RKO (cell line): Measurements from ENCODE around the gene RBM10.

Source experiments
- DNase-seq: peaks from one replicate; pipeline ENCODE4 v3.0.0-alpha.2; 2016; ENCODE audit warnings: low spot score

Gene RBM10

DNA sequence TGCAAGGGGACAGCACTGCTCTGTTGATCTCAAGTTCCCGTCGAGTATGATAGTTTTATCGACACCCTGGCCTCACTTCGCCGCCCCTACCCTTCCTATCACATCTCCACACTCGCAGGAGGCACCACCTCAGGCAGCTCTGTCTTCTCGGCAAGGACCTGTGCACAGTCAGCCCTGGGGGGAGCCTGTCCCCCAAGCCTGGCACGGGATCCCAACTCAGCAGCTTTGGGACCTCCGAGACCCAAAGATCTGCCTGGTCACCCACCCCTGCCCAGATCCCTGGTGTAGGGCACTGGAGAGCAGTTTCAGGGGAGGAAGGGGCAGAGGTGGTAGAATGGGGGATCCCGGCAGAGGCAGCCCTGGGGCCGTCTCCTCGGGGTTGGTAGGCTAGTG is 30.6 kb downstream of the RBM10 start:
- no peak for DNase-seq

DNA sequence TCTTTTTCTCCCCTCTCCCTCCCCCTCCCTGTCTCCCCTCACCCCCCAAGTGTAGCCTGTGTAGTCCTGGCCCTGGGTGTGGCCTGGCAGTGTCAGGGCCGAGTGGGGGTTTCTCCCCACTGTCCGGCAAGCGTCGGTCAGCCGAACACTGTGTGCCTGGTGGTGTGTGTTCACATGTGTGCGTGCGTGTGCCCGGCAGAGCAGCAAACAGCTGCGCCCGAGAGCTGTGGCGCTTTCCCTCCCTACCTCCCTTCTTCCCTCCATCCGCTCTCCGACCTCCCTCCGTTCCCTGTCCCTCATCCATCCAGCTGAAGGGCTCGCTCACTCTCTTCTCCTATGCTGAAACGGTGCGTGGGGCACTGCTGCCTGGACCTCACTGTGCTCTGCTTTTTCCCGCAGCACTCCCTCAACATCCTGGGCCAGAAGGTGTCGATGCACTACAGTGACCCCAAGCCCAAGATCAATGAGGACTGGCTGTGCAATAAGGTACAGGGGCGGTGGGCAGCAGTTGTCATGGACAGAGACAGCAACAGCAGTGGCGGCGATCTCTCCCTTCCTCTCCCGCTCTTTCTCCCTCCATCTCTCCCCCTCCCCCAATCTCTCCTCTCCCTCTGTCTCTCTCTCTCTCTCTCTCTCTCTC is 31.2 kb downstream of the RBM10 start:
- DNase-seq: no peak

DNA sequence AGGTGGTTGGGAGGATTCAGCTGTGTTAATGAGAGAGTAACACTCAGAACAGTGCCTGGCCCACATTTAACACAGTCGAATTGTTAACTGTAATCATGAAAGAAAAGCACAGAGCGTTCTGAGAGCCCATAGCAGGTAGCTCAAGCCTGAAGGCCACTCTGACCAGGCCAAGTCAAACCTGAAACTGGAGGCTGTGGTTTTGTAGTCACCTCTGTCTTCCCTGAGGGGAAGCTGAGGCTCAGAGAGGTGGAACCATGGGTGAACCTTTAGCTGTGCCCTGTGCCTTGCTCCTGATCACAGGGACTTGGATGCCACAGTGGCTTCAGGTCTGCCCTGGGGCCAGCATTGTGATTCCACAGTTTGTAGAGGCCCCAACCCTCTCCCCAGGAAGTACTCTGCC is 32.1 kb downstream of the RBM10 start:
- no peak for DNase-seq

DNA sequence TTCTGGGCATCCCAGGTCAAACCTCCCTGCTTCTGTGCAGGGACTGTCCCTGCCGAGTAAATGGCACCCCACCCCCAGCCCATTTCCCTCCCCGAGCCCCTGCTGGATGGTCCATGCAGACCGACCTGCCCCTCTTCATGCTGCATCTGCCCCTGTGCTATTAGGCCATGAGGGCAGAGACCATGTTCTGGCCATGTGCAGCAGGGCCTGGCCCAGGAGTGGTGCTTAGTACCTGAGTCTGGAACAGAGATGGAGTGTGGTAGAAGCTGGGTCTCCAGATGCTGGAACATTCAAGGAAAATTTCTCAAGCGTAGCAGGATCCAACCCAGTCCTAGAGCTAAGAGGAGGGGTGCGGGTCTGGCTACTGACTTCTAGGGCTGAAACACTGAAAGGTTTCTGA is 33.3 kb downstream of the RBM10 start:
- no peak for DNase-seq

DNA sequence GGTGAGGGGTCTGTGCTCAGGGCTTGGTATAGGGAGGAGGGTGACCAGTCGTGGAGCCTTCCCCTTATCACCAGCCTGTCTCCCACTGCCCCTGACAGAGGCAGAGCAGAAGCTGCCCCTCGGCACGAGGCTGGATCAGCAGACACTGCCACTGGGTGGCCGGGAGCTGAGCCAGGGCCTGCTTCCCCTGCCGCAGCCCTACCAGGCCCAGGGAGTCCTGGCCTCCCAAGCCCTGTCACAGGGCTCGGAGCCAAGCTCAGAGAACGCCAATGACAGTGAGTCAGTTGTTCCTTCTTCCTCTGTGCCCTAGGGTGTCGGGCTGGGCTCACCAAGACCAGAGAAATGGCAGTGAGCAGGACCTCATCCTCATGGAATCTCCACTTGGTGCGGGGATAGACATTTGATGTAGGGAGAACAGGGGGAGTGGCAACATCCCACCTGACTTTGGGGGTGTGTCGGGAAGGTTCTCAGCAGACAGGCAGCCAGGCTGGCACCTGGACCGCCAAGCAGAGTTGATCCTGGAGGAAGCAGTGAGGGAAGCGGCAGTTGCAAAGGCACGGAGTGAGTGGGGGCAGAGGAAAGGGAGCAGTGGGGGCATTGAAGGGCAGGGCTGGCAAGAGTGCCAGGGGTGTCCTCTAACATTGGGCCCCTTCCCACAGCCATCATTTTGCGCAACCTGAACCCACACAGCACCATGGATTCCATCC is 34.4 kb downstream of the RBM10 start:
- DNase-seq: no peak

DNA sequence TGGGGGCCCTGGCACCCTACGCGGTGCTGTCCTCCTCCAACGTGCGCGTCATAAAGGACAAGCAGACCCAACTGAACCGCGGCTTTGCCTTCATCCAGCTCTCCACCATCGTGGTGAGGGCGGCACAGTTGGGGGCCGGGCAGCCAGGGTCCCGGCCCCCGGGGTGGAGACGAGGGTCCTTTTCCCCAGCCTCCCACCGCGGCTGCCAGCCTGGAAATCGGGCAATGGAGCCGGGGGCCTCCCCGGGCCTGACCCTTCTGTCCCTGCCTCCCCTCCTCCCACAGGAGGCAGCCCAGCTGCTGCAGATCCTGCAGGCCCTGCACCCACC is 34.9 kb downstream of the RBM10 start:
- no peak for DNase-seq

DNA sequence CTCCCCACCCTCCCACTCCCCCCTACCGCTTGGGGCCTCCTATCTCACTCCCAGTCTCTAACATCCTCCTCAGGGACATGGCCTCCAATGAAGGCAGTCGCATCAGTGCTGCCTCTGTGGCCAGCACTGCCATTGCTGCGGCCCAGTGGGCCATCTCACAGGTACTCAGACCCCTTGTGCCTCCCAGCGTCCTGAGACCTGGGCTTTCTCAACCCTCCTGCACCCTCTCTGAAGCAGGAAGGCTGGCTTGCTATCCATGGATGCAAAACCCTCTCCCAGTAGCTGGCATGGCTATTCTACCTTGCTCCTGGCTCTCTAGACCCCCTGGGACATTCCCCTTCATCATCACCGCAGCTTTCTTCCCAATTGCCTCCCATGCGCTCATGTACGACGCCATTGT is 35.3 kb downstream of the RBM10 start:
- no peak for DNase-seq

DNA sequence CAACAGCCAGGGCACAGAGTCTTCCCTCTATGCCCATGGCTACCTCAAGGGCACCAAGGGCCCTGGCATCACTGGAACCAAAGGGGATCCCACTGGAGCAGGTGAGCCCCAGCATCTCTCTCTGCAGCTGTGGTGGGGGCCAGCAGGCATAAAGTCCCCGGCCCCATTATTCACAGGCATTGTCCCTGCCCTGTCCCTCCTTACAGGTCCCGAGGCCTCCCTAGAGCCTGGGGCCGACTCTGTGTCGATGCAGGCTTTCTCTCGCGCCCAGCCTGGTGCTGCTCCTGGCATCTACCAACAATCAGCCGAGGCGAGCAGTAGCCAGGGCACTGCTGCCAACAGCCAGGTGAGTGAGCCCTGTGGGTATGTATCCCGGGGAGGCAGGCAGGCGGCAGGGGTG is 36.3 kb downstream of the RBM10 start:
- no peak for DNase-seq

DNA sequence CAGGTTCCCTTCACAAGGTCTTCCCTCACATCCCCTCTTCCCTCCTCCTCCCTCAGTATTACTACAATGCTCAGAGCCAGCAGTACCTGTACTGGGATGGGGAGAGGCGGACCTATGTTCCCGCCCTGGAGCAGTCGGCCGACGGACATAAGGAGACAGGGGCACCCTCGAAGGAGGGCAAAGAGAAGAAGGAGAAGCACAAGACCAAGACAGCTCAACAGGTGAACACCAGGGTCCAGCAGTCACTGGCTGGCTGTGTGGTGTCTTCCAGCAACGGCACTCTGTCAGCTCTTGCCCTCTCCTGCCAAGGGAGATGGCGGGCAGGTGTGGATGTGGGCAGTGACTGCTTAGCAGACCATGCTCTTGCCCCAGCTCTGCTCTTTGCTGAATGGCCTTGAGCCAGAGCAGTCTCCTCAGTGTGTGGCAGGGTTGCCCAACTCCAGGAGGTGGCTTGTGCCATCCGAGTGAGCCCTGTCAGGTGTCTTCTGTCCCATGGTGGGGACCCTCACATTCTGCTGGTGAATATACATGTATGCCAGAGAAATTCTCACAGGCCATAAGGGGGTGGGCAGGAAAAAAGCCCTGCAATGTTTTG is 37.2 kb downstream of the RBM10 start:
- DNase-seq: no peak

DNA sequence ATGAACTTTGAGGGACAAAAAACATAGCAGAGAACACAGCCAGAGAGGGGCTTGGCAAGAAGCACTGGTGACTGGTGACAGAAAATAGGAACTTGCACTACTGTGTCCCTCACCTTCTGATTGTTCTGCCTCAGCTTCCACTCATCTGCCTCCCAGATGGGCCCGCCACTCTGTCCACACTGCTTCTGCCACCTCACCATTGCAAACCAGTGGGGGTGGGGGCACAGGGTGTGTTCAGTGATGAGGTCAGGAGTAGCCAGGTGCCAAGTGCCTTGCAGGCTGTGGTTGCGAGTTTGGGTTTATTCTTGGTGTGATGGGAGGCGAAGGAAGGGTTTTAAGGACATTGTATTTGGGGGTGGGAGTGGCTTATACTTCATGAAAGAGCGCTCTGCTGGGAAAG is 39.5 kb downstream of the RBM10 start:
- DNase-seq: no peak

DNA sequence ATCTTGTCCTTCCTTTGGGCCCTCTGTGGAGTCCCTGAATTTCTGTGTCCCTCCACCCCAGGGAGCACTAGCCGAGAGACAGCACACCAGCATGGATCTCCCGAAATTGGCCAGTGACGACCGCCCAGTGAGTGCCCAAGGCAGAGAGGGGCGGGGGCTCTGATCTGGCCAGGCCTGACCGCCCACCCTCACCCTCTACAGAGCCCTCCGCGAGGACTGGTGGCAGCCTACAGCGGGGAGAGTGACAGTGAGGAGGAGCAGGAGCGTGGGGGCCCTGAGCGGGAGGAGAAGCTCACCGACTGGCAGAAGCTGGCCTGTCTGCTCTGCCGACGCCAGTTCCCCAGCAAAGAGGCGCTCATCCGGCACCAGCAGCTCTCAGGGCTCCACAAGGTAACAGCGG is 40.2 kb downstream of the RBM10 start:
- no peak for DNase-seq

DNA sequence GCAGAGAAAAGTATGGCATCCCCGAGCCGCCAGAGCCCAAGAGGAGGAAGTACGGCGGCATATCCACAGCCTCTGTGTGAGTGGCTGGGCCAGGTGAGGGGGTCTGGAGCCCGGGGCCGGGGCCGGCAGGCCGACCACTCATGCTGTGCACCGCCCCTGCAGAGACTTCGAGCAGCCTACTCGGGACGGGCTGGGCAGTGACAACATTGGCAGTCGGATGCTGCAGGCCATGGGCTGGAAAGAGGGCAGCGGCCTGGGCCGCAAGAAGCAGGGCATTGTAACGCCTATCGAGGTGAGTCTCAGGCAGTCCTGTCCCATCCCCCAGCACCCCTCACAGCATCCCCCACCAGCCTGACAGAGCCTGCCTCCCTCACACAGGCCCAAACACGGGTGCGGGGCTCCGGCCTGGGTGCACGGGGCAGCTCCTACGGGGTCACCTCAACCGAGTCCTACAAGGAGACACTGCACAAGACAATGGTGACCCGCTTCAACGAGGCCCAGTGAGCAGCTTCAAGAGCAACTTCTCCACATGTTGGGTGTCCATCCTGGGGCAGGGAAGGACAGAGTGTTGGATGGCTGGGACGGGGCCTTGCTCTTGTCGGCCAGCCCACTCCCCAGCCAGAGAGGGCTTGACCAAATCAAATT is 41.2 kb downstream of the RBM10 start:
- no peak for DNase-seq

DNA sequence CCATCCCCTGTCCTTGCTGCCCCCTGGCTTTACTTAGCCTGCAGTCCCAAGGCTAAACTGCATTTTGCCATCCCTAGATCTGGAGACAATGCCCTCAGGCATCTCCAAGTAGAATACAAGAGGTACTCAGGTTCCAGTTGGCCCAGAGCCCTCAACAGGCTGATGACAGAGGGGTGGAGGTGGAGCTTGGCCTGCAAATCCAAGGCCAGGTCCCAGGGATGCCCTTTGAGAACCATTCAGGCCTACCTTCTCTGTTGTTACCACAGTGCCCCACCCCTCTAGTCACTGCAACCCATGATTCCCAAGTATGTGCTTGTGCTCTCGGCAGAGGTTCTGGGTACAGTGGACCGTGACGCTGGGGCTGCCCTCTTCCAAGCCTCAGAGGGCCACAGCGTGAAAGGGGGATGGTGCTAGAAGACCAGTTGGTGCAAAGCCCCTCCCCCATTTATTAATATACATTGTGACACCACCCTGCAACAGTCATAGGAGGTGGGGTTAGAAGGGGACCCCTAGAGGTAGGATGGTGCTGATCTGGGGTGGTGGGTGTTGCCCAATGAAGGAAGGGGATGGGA is 42.2 kb downstream of the RBM10 start:
- no peak for DNase-seq

DNA sequence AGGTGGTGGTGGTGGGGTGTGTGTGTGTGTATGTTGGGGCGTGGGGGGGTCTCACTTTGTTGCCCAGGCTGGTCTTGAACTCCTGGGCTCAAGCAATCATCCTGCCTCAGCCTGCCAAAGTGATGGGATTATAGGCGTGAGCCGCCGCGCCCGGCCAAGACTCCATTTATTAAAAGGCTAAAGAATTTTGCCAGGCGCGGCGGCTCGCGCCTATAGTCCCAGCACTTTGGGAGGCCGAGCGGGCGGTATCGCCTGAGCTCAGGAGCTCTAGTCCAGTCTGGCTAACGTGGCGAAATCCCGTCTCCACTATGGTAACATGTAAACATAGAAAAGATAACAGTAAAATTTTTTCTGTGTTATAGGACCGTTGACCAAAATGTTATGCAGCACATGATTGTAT is 44.9 kb downstream of the RBM10 start:
- DNase-seq: no peak

DNA sequence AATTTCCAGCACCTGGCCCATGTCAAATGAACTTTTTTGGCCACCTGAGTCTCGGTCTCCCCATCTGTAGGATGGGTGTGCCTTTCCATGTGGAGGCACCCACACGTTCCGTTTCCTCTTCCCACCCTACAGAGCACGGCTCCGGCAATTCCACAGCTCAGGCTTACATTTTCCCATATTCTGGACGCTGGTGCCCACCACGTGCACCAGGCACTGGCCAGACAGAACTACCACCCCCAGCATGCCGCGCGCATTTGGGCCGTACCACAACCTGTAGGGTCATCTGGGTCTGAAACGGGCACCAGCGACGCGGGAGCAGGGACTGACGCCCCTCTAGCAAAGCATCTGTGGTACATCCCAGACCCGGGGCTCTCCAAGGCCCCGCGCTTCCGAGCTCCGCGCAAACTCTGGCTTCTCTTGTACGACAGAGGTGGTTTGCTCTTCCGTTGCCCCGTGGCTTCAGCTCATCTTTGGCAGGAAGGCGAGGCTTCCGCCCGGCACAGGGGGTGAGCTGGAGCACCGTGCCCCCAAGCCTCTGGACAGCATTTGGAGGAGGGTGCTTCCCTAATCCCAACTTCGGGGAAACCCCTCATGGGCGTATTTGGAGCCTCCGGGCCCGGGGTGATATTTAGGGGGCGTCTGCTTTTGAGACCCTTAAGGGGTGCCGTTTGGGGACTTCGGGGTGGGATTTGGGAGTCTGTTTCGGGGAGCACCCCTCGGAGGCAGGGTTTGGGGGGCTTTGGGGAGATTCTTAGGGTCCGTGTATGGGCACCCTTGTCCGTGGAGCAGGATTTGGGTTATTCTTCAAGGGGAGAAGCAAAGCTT is 45.6 kb downstream of the RBM10 start:
- peak; percentile 95 for DNase-seq

DNA sequence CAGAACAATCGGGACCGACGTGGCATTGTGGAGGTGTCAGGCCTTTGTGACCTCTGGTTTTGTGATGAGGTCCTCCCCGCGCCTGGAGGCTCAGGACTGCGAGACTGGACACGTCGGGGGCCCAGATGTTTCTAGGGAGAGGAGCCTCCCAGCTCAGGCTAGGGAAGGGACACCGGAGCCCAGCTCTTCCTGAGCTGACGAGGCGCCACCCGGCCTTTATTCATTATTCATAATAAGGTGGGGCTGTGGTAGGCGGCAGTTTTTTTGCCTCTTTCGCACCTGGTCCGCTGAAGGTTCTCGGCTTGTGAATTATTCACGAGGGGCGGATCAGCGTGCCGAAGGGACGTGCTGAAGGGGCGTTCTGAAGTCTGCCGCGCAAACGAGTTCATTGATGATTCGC is 46.3 kb downstream of the RBM10 start:
- peak; percentile 34 for DNase-seq

DNA sequence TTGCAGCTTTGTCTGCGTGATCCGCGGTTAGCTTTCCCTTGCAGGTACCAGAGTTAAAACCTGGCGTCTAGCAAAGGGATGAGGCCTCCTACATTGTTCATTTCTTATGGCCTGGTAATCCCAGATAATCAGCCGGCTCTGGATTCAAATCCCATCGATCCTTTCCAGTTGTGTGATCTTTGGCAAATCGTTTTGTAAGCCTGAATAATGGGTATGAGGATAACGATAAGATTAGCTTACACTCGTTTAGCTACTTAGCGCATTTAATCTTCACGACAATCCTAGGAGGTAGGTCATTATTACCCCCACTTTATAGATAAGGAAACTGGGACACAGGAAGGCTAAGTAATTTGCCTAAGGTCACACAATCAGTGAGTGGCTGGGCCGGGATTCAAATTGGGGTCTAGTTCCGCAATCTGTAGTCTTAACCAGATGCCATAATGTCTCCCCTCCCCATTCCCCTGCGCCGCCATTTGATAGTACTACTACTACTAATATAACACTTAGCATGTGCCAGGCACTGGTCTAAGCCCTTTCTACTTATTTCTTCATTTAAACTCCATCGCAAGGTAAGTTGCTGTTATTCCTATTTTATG is 46.9 kb downstream of the RBM10 start:
- peak; percentile 36 for DNase-seq

DNA sequence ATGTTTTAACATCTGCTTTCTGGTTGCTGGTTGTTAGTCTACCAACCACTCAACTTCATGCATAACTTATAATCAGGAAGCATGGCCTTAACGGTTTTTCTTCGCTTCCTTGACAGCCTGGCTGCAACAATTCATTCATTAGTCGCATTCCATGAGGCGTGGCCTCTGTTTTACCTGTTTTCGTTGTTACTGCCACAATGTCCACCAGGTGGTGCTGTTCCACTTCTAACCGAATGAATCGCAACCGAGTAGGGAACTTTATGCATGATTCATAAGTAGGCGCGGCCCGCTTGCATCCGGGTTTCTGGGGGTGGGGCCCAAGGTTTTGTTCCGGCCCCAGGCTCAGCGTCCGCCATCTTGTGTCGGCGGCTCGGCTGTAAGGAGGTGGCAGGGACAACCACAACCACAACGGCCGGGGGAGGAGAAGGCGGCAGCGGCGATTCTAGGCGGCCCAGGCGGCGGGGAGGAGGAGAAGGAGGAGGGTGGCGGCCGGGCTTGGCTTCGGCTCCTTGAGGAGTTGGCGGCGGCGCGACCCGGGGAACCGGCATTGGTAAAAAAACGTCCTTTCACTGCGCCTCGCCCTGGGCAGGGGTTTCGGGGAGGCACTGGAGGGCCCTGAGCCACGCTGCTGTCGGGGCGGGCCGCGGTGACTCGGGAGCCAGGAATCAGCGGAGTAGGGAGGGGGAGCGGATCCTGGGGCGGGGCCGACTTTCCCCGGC is 48.6 kb downstream of the RBM10 start, which contains the start of gene UBA1:
Gene UBA1 (plus strand): TSS at position 355 of the 719 bp plus-strand sequence. CDS start 4,974 bp downstream, outside the sequence.
- peak; percentile 97 for DNase-seq

DNA sequence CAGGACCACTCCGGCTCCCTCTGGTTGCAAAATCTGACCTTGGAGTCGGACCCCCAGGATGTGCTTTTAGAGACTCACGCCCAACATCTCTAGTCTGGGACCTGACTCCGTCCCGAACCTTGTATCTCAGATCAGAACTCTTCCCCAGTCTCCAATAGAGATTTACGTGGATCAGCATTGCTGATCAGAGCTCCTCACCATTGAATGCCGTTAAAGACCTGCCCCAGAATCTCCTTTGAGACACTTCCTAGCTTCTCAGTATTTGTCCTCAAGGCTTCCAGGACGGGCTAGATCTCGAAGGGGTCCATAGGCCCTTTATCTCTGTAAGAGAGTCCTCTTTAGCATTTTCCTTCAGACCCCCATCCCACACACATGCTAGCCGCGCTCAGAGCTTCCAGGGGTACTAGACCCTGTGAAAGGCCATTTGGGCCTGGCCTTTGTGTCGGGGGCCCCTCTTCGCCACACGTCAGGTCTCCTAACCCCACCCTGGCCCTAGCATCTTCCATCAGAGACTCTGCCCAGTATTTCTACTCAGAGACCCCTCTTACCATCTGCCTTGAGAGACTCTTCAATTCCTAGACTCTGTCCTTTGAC is 49.3 kb downstream of the RBM10 start:
- peak; percentile 26 for DNase-seq

DNA sequence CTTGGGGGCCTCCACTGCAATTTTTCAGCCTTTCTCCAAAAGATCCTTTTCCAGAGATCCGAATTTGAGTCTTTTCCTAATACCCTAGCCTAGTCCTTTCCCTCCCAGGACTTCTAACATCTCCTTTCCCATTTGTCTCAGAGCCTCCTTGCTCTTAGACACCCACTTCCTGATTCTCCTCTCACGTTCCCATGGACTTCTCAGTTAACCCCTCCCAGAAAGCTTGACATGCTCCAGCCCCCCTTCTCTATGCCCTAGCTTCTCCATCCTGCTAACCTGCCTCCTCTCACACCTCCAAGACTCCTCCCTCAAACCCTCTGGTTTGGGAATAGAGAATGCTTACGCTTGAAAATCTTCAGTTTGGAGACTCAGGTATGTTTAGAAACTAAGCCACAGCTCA is 51.1 kb downstream of the RBM10 start:
- no peak for DNase-seq
